TTC549 (cell line): ENCODE results near the gene CADM1.

Source experiments
- FAIRE-seq: peaks from 2 replicates; lab custom pipeline; 2012; peaks lifted over from hg19 to GRCh38; lab: Jason Lieb, UNC

The CADM1 gene

DNA sequence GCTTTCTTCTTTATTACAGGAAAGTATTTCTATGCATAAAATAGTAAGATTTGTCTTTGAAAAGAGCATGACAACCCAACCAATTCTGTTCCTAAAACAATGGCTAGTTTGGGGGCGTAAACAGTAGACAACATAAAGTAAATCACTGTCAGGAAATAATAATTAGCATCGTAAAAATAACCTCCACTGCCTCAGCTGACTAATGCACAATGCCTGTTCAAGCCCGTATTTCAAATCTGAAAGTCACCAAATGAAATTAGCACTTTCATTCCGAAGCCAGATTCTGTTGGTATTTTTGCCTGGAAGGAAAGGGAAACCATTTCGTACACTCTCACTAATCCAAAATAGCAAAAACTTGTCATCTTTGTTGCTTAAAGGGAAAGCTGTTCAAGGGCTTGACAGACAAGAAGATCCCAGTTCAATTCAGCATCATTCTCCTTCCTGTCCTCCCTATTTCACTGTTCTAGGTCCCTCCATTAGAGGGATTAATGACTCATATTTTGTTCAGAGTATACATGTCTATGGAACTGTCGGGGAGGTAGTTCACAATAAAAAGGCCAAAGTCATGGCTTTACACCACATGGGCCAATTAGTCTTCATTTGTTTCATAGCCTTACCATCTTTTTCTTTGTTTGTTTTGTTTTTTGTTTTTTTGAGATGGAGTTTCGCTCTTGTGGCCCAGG lies 154.7 kb downstream of the CADM1 start:
- FAIRE-seq = no peak

DNA sequence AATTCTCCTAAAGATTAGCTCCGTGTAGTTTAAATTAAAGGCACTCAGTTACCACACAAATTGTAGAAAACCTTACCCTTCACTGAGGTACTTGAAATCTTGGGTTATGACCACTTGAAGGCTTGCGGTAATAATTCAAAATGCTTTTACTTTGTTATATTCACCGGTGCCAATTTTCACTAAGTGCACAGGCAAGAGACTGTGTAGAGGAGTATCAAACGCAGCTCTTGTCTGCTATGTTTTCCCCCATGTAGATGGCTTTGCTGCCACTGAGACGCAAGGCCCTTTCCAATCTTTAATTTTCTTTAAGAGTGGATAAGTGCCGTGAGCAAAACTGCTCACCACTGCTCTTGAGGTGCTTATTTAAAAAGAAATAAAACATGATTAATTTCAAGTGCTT lies 155.8 kb downstream of the CADM1 start:
- FAIRE-seq = no peak

- FAIRE-seq = no peak
Measured at GRCh38 chr11:115347106-115347505, 157.1 kb downstream of the CADM1 start.

DNA sequence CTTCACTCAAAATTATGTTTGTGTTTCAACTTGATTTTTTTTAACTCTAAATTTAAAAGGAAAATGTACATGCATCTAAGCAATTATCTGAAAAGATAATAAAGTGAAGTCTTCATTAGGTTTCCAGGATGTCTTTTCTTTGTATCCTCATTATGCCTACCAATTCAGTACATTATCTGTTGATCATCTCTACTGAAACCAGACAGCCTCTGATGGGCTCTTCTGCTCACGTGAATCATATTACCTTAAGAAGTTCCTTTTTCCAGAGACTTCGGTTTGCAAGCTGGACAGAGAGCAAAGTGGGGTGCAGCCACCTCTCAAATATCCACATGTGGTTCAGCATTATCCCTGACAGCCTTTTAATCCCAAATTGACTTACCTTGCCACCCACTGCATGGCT lies 158.4 kb downstream of the CADM1 start:
- no peak for FAIRE-seq

GRCh38 chr11:115345361-115345760 lies 158.9 kb downstream of the CADM1 start:
- no peak for FAIRE-seq

DNA sequence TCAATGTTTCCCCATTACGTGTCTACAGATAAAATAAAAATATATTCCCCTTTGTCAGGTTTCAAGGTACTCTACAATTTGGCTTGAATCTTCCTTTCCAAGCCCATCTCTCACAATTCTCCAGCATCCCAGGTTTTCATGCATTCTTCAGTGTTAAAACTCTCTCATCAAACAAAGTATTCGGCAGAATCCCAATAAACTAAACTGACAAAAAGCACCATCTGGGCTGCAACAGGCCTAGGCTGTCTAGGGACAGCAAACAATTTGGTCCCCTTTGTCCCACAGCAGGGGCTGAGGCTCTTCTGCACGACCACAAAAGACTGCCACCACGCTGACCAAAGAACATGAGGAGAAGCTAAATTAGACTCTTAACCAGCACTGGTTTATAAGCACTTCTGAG lies 159.4 kb downstream of the CADM1 start:
- FAIRE-seq = no peak

GRCh38 chr11:115342142-115342541 lies 162.1 kb downstream of the CADM1 start:
- FAIRE-seq = no peak

DNA sequence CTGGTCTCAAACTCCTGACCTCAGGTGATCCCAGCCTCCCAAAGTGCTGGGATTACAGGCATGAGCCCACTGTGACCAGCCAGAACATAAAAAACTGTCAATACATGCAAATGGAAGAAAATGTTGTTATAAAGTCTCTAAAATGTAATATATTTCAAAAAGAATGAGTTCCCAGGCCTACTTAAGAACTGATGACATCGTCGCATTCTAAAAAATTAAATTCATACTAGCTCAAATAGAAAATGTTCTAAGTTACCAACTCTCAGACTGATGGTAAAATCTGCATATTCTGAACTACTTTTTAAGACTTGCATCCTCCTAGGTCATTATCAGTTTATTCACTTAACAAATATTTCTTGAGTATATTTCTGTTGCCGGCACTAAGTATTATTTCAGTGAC lies 163.3 kb downstream of the CADM1 start:
- FAIRE-seq = no peak

DNA sequence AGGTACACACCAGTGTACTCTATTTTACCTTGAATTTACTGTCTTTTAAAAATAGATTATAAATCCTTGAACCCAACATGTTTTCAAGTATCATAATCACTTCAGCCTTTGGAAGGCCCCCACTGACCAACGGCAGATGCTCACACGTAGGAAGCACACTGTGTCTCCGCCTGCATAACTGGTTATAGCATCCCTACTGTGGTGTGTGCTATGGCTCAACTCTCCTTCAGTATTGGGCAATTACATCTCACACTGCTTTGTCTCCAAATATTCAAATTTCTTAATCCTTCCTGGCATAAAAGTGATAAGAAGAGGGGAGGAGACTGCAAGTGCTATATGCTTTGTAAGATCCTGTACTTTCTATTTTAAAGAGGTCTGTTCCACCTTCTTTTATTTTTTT lies 165.7 kb downstream of the CADM1 start:
- FAIRE-seq = no peak

- FAIRE-seq = peak; percentile 72
Measured at GRCh38 chr11:115334932-115335788, 169.1 kb downstream of the CADM1 start.

DNA sequence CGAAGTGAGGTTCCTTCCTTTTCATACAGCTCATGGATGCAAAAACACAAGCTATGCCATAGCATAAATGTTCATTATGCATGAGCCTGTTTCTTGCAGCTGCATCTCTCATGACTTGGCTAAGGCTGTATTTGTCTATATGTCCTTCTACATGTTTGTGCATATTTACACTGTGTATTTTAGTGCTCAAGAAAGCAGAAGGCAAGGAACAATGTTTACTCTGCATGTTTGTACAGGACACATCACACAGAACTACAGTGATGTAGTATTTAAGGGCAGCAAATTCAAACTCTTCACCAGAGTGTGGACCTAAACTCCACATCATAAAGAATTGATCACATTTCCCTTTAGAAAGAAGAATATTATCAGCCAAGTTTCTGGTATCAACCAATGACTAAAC lies 170.3 kb downstream of the CADM1 start:
- no peak for FAIRE-seq

- no peak for FAIRE-seq
Measured at GRCh38 chr11:115333121-115333520, 171.1 kb downstream of the CADM1 start.

GRCh38 chr11:115330684-115331482 lies 173.3 kb downstream of the CADM1 start:
- no peak for FAIRE-seq

- no peak for FAIRE-seq
Measured at GRCh38 chr11:115326526-115326925, 177.7 kb downstream of the CADM1 start.

DNA sequence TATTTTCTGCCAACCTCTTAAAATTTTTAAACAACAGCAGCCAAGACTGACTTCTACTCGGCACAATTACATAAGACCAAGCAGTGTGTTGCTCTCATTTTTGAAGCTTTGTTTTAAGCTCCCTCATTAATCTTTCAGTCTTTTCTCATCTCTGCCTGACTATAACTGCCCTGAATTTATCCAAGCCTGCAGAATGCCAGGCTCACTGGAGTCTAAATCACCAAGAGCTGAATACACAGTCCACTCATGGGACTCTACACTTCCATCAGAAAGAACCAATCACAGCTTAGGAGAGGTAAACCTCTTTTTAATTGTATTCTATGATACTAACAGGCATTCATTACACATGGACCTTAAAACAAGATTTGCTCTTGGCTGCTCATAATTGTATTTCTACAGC lies 178.7 kb downstream of the CADM1 start:
- FAIRE-seq = no peak

- no peak for FAIRE-seq
Measured at GRCh38 chr11:115324581-115325432, 179.4 kb downstream of the CADM1 start.

DNA sequence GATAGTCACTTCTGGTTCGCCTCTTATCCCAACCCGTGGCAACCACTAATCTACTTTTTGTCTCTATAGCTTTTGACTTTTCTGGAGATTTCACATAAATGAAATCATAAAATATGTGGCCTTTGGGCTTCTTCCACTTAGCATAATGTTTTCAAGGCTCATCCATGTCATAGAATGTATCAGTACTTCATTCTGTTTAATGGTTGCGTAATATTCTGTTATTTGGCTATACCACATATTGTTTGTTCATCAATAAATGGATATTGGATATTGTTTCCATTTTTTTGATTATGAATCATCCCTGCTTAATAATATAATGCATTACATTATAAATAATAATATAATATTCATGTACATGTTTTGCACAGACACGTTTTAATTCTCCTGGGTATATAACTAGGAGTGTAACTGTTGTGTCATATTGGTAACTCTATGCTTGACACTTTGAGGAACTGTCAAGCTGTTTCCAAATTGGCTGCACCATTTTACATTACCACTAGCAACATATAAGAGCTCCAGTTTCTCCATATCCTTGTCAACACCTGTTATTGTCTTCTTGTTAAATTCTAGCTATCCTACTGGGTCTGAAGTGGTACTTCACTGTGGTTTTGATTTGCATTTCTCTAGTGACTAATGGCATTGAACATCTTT lies 181.5 kb downstream of the CADM1 start:
- FAIRE-seq = no peak

DNA sequence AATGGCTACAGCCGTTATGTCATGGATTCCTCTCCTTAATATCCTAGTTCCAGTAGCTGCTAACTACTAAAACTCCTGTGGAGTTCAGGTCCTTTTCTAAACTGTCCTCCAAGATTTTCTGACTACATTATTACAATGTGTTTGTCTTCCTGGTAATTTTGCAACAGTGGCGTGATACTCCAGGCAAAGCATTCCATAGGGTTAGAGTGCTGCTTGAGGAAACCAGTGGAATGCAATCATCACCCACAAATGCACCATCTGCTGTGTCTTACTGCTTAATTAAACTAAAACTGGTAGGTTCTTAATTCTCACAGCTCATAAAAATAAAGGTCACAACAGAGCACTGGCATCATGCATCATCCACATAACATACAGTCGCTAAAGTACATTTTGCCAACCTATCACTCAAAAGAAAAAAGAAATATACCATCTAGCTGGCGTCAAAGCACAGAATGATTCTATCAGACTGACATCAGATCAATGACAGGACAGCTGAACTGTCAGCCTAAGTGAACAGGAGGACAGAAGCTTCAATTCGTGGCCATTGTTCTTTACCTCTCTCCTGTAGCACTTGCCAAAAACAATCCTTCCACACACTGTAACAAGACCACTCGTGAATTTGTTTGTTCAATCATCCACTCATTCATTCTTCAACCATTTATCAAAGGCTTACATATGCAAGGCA lies 182.5 kb downstream of the CADM1 start:
- FAIRE-seq = no peak

GRCh38 chr11:115317277-115318185 lies 186.7 kb downstream of the CADM1 start:
- FAIRE-seq = no peak

GRCh38 chr11:115316696-115317095 lies 187.5 kb downstream of the CADM1 start:
- FAIRE-seq = no peak
